Ramos (cell line): ENCODE measurements around the gene CCT8.

Experiments
- in situ Hi-C: fragments of 300-500 bp; cut with MboI; formaldehyde crosslinking; loops from one replicate; pipeline ENCODE4 v1.14.3; 2022; ENCODE audit warnings: low sequenced_read_pairs; ENCODE audit not compliant: unreplicated experiment

CCT8 gene

GRCh38 chr21:29073222-29074006 lies at the start of gene CCT8:
TSS of gene CCT8 (minus strand) at chr21:29073648. CDS start at chr21:29073590, 58 bp downstream.
- in situ Hi-C loops: no loop called here

GRCh38 chr21:29121759-29122158 lies 48.3 kb upstream of the CCT8 start:
- in situ Hi-C loops: no loop called here

- in situ Hi-C loops: no loop called here
Observed at GRCh38 chr21:29117372-29117955, 44.0 kb upstream of the CCT8 start.

- in situ Hi-C loops: no loop called here
Observed at GRCh38 chr21:29115899-29116298, 42.5 kb upstream of the CCT8 start.

GRCh38 chr21:29114765-29115500 lies 41.5 kb upstream of the CCT8 start:
- in situ Hi-C loops: no loop called here

GRCh38 chr21:29105218-29105617 lies 31.8 kb upstream of the CCT8 start:
- in situ Hi-C loops: no loop called here

- in situ Hi-C loops: no loop called here
Observed at GRCh38 chr21:29104239-29104708, 30.8 kb upstream of the CCT8 start.

- in situ Hi-C loops: no loop called here
Observed at GRCh38 chr21:29102791-29103257, 29.4 kb upstream of the CCT8 start.

GRCh38 chr21:29098156-29098555 lies 24.7 kb upstream of the CCT8 start:
- in situ Hi-C loops: loop anchor here (25.0 kb wide), 1 partner anchor 739 kb away; no protein-coding TSS in a partner anchor

- in situ Hi-C loops: loop anchor here (25.0 kb wide), 1 partner anchor 741 kb away; no protein-coding TSS in a partner anchor
Observed at GRCh38 chr21:29096218-29097015, 23.0 kb upstream of the CCT8 start.

GRCh38 chr21:29092102-29092959 lies 18.9 kb upstream of the CCT8 start:
- in situ Hi-C loops: loop anchor here (25.0 kb wide), 1 partner anchor 745 kb away; no protein-coding TSS in a partner anchor

GRCh38 chr21:29091033-29091432 lies 17.6 kb upstream of the CCT8 start:
- in situ Hi-C loops: loop anchor here (25.0 kb wide), 1 partner anchor 746 kb away; no protein-coding TSS in a partner anchor

- in situ Hi-C loops: loop anchor here (25.0 kb wide), 1 partner anchor 752 kb away; no protein-coding TSS in a partner anchor
Observed at GRCh38 chr21:29085106-29085752, 11.8 kb upstream of the CCT8 start.

GRCh38 chr21:29084372-29084771 lies 10.9 kb upstream of the CCT8 start:
- in situ Hi-C loops: loop anchor here (5.0 to 25.0 kb wide), 2 partner anchors 293 to 753 kb away; no protein-coding TSS in a partner anchor

- in situ Hi-C loops: loop anchor here (5.0 to 25.0 kb wide), 2 partner anchors 294 to 754 kb away; no protein-coding TSS in a partner anchor
Observed at GRCh38 chr21:29083306-29083705, 9.9 kb upstream of the CCT8 start.

- in situ Hi-C loops: loop anchor here (5.0 to 25.0 kb wide), 2 partner anchors 295 to 755 kb away; no protein-coding TSS in a partner anchor
Observed at GRCh38 chr21:29082046-29082815, 8.8 kb upstream of the CCT8 start.

- in situ Hi-C loops: loop anchor here (5.0 to 25.0 kb wide), 2 partner anchors 297 to 757 kb away; no protein-coding TSS in a partner anchor
Observed at GRCh38 chr21:29080454-29080941, 7.0 kb upstream of the CCT8 start.
